NT2/D1 (cell line): ENCODE data around the gene MYH15.

Source experiments
- DNase-seq: peaks from one replicate; pipeline ENCODE4 v3.0.0-alpha.2; 2011; ENCODE audit warnings: low read depth, low spot score
- H3K27me3 ChIP-seq: 2 replicates; pipeline ENCODE4 v1.6.0; 2011; ENCODE audit warnings: mild to moderate bottlenecking; ENCODE audit not compliant: insufficient read length, insufficient read depth
- H3K36me3 ChIP-seq: 2 replicates; pipeline ENCODE4 v1.6.1; 2011; ENCODE audit warnings: mild to moderate bottlenecking, low read length, mixed read lengths; ENCODE audit not compliant: insufficient read depth, insufficient read length
- H3K4me1 ChIP-seq: 2 replicates; pipeline ENCODE4 v1.5.1; 2011; ENCODE audit not compliant: insufficient read depth, insufficient read length
- H3K4me3 ChIP-seq: 2 replicates; pipeline ENCODE4 v1.5.1; 2011; ENCODE audit warnings: low read depth; ENCODE audit not compliant: insufficient read length
- H3K9ac ChIP-seq: 2 replicates; pipeline ENCODE4 v1.6.0; 2011; ENCODE audit warnings: low read depth; ENCODE audit not compliant: insufficient read length
- H3K9me3 ChIP-seq: 2 replicates; pipeline ENCODE4 v1.5.1; 2011; ENCODE audit warnings: mild to moderate bottlenecking, low read length; ENCODE audit not compliant: insufficient read depth
- SUZ12 ChIP-seq: IDR thresholded peaks from 2 replicates; pipeline ENCODE4 v1.6.1; 2011; ENCODE audit not compliant: insufficient read length, insufficient read depth; ENCODE audit errors: extremely low read depth
- YY1 ChIP-seq: IDR thresholded peaks from 2 replicates; pipeline ENCODE4 v1.6.1; 2011; ENCODE audit not compliant: insufficient read length, insufficient read depth
- ZNF274 ChIP-seq: IDR thresholded peaks from 2 replicates; pipeline ENCODE4 v1.6.1; 2011; ENCODE audit warnings: mild to moderate bottlenecking, low read depth, low read length

The MYH15 gene

GRCh38 chr3:108509871-108510270 is 525 bp downstream of the MYH15 start:
- Histone ChIP-seq H3K9me3 (no peaks in the 10 kb centered on the region), H3K36me3 (no peaks in the 10 kb centered on the region), H3K27me3 (no peaks in the 10 kb centered on the region), H3K4me1 (no peaks in the 10 kb centered on the region), H3K4me3 (no peak overlapping the region), H3K9ac (no peak overlapping the region)
- no peak for DNase-seq
- TF ChIP-seq YY1: no peak
- TF ChIP-seq SUZ12: no peak
- no peak for TF ChIP-seq ZNF274

DNA sequence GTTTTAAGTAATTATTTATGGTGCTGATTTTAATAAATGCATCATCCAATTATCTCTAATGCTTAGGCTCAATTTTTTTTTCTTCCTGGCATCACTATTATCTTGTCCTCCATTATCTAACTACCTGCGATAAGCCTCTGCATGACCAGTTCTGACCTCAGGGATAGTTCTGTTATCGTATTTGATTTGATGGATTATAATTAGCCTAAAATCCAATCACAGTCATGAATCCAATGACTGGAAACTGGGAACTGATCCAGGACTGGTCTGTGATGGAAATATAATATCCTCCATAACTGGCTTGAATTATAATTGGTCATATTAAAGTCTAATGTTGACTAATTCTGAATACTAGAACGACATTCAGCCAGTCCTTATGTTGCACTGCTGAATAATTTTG is 1.1 kb downstream of the MYH15 start:
- DNase-seq: no peak
- no peaks in the 10 kb centered on the region for H3K27me3 ChIP-seq
- H3K36me3 ChIP-seq: no peaks in the 10 kb centered on the region
- H3K9me3 ChIP-seq: no peaks in the 10 kb centered on the region
- H3K9ac ChIP-seq: no peak overlapping the region
- H3K4me1 ChIP-seq: no peaks in the 10 kb centered on the region
- TF ChIP-seq ZNF274: no peak
- TF ChIP-seq SUZ12: no peak
- no peak for TF ChIP-seq YY1
- no peak overlapping the region for H3K4me3 ChIP-seq

DNA sequence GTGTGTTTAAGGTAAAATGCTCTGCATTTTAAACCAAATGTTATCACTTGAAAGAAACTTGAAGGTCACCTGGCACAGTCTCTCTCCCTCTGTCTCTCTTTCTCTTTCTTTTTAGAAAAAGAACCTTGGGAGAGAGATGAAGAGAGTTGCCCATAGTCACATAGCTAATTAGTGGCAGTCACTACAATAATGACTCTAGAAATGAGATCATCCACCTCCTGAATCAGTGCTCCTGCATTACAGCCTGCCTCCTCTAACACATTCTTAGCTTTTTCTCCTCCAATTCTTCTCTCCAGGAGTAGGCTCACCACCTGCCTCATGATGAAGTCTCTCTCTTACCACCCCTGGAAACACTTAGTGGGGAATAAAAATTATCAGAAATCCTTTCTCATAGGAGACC is 2.5 kb downstream of the MYH15 start:
- no peaks in the 10 kb centered on the region for H3K9me3 ChIP-seq

DNA sequence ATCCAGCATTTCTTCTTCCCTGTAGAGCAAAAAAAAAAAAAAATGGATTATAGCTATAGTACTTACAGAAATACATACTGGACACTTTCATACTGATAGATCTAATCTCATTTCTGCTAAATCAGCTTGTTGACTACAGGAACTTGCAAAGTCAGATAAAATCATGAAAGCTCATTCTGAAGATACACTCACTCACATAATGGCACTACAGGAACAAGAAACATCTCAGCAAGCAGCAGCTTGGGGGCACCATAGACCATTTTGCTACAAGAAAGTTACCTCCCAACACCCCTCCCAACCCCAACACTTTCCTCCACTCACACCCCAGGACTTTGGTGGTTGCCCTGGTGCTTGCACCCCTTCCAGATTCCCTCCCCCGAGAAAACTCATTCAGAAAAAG is 4.6 kb downstream of the MYH15 start:
- TF ChIP-seq YY1 (no peak), ZNF274 (no peak), SUZ12 (no peak)

More for the DNA sequence above, 2.5 kb downstream of the MYH15 start:
- no peaks in the 10 kb centered on the region for H3K36me3 ChIP-seq
- no peaks in the 10 kb centered on the region for H3K4me1 ChIP-seq
- H3K9ac ChIP-seq: no peak overlapping the region
- no peaks in the 10 kb centered on the region for H3K27me3 ChIP-seq
- no peak overlapping the region for H3K4me3 ChIP-seq
- no peak for DNase-seq
- TF ChIP-seq YY1 (no peak), ZNF274 (no peak), SUZ12 (no peak)

GRCh38 chr3:108503722-108504121 is 6.7 kb downstream of the MYH15 start:
- TF ChIP-seq SUZ12: no peak
- no peak for TF ChIP-seq ZNF274
- no peak for TF ChIP-seq YY1
- H3K4me1 ChIP-seq: no peaks in the 10 kb centered on the region
- no peak overlapping the region for H3K9ac ChIP-seq
- H3K27me3 ChIP-seq: no peaks in the 10 kb centered on the region
- H3K9me3 ChIP-seq: no peaks in the 10 kb centered on the region
- no peaks in the 10 kb centered on the region for H3K36me3 ChIP-seq
- no peak for DNase-seq
- no peak overlapping the region for H3K4me3 ChIP-seq

More for the DNA sequence above, 4.6 kb downstream of the MYH15 start:
- H3K36me3 ChIP-seq: no peaks in the 10 kb centered on the region
- H3K4me1 ChIP-seq: no peaks in the 10 kb centered on the region
- H3K27me3 ChIP-seq: no peaks in the 10 kb centered on the region
- no peak overlapping the region for H3K4me3 ChIP-seq
- DNase-seq: no peak
- no peak overlapping the region for H3K9ac ChIP-seq
- no peaks in the 10 kb centered on the region for H3K9me3 ChIP-seq

DNA sequence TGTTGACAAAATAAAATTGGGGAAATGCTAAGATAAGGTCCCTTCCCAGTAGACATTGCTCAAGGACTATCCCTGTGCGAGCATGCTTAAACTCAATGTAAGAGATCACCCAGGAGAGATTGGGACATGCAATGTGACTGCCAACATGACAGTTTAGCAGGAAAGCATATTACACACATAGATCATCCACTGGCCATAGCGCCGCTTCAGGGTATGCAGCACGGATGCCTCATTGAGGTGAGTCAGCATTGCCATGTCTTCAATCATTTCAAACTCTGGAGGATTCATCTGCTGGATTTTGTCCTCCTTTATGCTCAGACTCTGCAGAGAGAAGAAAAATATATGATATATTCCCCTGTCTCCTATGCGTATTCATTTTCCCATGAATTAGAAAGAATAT is 8.9 kb downstream of the MYH15 start:
- no peak for DNase-seq
- Histone ChIP-seq H3K4me3 (no peak overlapping the region), H3K4me1 (no peaks in the 10 kb centered on the region), H3K9ac (no peak overlapping the region), H3K9me3 (no peaks in the 10 kb centered on the region), H3K36me3 (no peaks in the 10 kb centered on the region), H3K27me3 (no peaks in the 10 kb centered on the region)
- TF ChIP-seq YY1 (no peak), SUZ12 (no peak), ZNF274 (no peak)

DNA sequence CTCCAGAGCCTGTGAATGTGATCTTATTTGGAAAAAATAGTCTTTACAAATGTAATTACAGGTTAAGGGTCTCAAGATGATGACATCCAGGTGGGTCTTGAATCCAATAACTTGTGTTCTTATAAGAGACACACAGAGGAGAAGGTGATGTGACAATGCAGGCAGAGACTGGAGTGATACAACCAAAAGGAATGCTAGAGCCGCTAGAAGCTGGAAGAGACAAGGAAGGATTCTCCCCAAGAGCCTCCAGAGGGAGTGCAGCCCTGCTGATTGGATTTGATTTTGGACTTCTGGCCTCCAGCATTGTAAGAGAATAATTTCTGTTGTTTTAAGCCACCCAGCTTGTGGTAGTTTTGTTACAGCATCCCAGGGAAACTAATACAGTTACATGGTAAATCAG is 9.7 kb downstream of the MYH15 start:
- no peak overlapping the region for H3K4me3 ChIP-seq
- no peaks in the 10 kb centered on the region for H3K36me3 ChIP-seq
- H3K9ac ChIP-seq: no peak overlapping the region
- DNase-seq: no peak
- H3K27me3 ChIP-seq: no peaks in the 10 kb centered on the region
- no peaks in the 10 kb centered on the region for H3K9me3 ChIP-seq
- H3K4me1 ChIP-seq: no peaks in the 10 kb centered on the region
- TF ChIP-seq ZNF274 (no peak), SUZ12 (no peak), YY1 (no peak)
